Neural progenitor cell (in vitro differentiated cells): ENCODE data around the gene CRELD2.

Source experiments
- EZH2 ChIP-seq: fragments of 200-600 bp; sonication (generic); IDR thresholded peaks from 2 replicates; pipeline ENCODE4 v1.6.1; 2017; ENCODE audit warnings: antibody characterized with exemption, mild to moderate bottlenecking, moderate library complexity
- EZH2phosphoT487 ChIP-seq: fragments of 200-600 bp; sonication (generic); IDR thresholded peaks from 2 replicates; pipeline ENCODE4 v1.6.1; 2017; ENCODE audit warnings: antibody characterized with exemption
- TF ChIP-seq, protein P1 (sequence below): fragments of 200-600 bp; sonication (generic); IDR thresholded peaks from 2 replicates; pipeline ENCODE4 v1.5.1; 2017; ENCODE audit warnings: antibody characterized with exemption, mild to moderate bottlenecking

- TF ChIP-seq EZH2phosphoT487 (no peak), EZH2 (no peak)
- TF ChIP-seq, protein P1, sequence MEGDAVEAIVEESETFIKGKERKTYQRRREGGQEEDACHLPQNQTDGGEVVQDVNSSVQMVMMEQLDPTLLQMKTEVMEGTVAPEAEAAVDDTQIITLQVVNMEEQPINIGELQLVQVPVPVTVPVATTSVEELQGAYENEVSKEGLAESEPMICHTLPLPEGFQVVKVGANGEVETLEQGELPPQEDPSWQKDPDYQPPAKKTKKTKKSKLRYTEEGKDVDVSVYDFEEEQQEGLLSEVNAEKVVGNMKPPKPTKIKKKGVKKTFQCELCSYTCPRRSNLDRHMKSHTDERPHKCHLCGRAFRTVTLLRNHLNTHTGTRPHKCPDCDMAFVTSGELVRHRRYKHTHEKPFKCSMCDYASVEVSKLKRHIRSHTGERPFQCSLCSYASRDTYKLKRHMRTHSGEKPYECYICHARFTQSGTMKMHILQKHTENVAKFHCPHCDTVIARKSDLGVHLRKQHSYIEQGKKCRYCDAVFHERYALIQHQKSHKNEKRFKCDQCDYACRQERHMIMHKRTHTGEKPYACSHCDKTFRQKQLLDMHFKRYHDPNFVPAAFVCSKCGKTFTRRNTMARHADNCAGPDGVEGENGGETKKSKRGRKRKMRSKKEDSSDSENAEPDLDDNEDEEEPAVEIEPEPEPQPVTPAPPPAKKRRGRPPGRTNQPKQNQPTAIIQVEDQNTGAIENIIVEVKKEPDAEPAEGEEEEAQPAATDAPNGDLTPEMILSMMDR = no peak
These were observed 15.9 kb downstream of the CRELD2 start for GRCh38 chr22:49934160-49934890.
